ENCODE data around the gene OR52N4.
"Not testable (repeated sequence)": the region's sequence is repeated elsewhere in the genome, so short reads cannot be mapped to it uniquely, and the experiment has no call there.

The OR52N4 gene

DNA sequence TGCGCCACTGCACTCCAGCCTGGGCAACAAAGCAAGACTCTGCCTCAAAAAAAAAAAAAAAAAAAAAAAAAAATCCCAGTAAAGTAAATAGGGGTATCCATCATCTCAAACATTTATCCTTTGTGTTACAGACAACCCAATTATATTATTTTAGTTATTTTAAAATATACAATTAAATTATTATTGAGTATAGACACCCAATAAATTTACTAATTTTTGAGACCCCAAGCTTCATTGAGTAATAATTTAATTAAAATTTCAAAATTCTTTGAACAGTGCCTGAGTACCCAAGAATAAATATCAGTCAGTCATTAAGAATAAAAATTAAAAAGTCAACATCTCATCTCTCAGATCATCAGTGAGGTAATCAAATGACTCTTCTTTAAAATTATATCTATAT lies at the start of gene OR52N4:
OR52N4 (plus strand) TSS at position 301 of the 400 bp plus-strand sequence. CDS start 498 bp downstream, outside the sequence.
- no peaks in the 10 kb centered on the region for H3K4me1 ChIP-seq (ENCODE audit: control insufficient read depth in 1 of 2, insufficient read depth in 2 of 2, low read length in 2 of 2)
- no peak within 1 kb of the TSS for H3K9ac ChIP-seq (ENCODE audit: low read depth in 1 of 2, low read length in 2 of 2)
- no peaks in the 10 kb centered on the region for H3K27me3 ChIP-seq (ENCODE audit: control insufficient read depth in 1 of 2, insufficient read depth in 2 of 2, low read length in 2 of 2)
- H3K27ac ChIP-seq (ENCODE audit: low read depth, low read length) = no peak within 1 kb of the TSS
- no peaks in the 10 kb centered on the region for H3K9me3 ChIP-seq (ENCODE audit: control insufficient read depth in 1 of 2, low read length in 2 of 2)
- H3K36me3 ChIP-seq (ENCODE audit: control insufficient read depth in 1 of 2, insufficient read depth in 2 of 2, low read length in 2 of 2) = no peaks in the 10 kb centered on the region
- no peak within 1 kb of the TSS for H3K4me3 ChIP-seq (ENCODE audit: low read depth in 1 of 2, low read length in 2 of 2)

- H3K4me3 ChIP-seq (ENCODE audit: low read depth in 1 of 2, low read length in 2 of 2) = no peak overlapping the region
- H3K27me3 ChIP-seq (ENCODE audit: control insufficient read depth in 1 of 2, insufficient read depth in 2 of 2, low read length in 2 of 2) = no peaks in the 10 kb centered on the region
- H3K9ac ChIP-seq (ENCODE audit: low read depth in 1 of 2, low read length in 2 of 2) = no peak overlapping the region
- no peak overlapping the region for H3K27ac ChIP-seq (ENCODE audit: low read depth, low read length)
- peaks cover 2 to 14% of the 10 kb centered on the region in 2 donors for H3K36me3 ChIP-seq (ENCODE audit: control insufficient read depth in 1 of 2, insufficient read depth in 2 of 2, low read length in 2 of 2)
- no peaks in the 10 kb centered on the region for H3K4me1 ChIP-seq (ENCODE audit: control insufficient read depth in 1 of 2, insufficient read depth in 2 of 2, low read length in 2 of 2)
- H3K9me3 ChIP-seq (ENCODE audit: control insufficient read depth in 1 of 2, low read length in 2 of 2) = no peaks in the 10 kb centered on the region
These were observed 48.4 kb upstream of the OR52N4 start for GRCh38 chr11:5705688-5706087.

- Histone ChIP-seq H3K27me3 (ENCODE audit: control insufficient read depth in 1 of 2, insufficient read depth in 2 of 2, low read length in 2 of 2) (no peaks in the 10 kb centered on the region), H3K36me3 (ENCODE audit: control insufficient read depth in 1 of 2, insufficient read depth in 2 of 2, low read length in 2 of 2) (peaks cover 0 to 11% of the 10 kb centered on the region in 2 donors), H3K4me1 (ENCODE audit: control insufficient read depth in 1 of 2, insufficient read depth in 2 of 2, low read length in 2 of 2) (no peaks in the 10 kb centered on the region), H3K9ac (ENCODE audit: low read depth in 1 of 2, low read length in 2 of 2) (no peak overlapping the region), H3K9me3 (ENCODE audit: control insufficient read depth in 1 of 2, low read length in 2 of 2) (no peaks in the 10 kb centered on the region), H3K27ac (ENCODE audit: low read depth, low read length) (no peak overlapping the region), H3K4me3 (ENCODE audit: low read depth in 1 of 2, low read length in 2 of 2) (no peak overlapping the region)
These were observed 41.5 kb upstream of the OR52N4 start for GRCh38 chr11:5712507-5712906.

- Histone ChIP-seq H3K9ac (ENCODE audit: low read depth in 1 of 2, low read length in 2 of 2) (no peak overlapping the region), H3K27ac (ENCODE audit: low read depth, low read length) (no peak overlapping the region), H3K4me1 (ENCODE audit: control insufficient read depth in 1 of 2, insufficient read depth in 2 of 2, low read length in 2 of 2) (no peaks in the 10 kb centered on the region), H3K9me3 (ENCODE audit: control insufficient read depth in 1 of 2, low read length in 2 of 2) (no peaks in the 10 kb centered on the region), H3K27me3 (ENCODE audit: control insufficient read depth in 1 of 2, insufficient read depth in 2 of 2, low read length in 2 of 2) (no peaks in the 10 kb centered on the region), H3K36me3 (ENCODE audit: control insufficient read depth in 1 of 2, insufficient read depth in 2 of 2, low read length in 2 of 2) (peaks cover 0 to 8% of the 10 kb centered on the region in 2 donors), H3K4me3 (ENCODE audit: low read depth in 1 of 2, low read length in 2 of 2) (no peak overlapping the region)
These were observed 40.3 kb upstream of the OR52N4 start for GRCh38 chr11:5713695-5714094.

- not testable (repeated sequence) for H3K36me3 ChIP-seq (ENCODE audit: control insufficient read depth in 1 of 2, insufficient read depth in 2 of 2, low read length in 2 of 2); H3K9me3 ChIP-seq (ENCODE audit: control insufficient read depth in 1 of 2, low read length in 2 of 2); H3K9ac ChIP-seq (ENCODE audit: low read depth in 1 of 2, low read length in 2 of 2); H3K4me1 ChIP-seq (ENCODE audit: control insufficient read depth in 1 of 2, insufficient read depth in 2 of 2, low read length in 2 of 2); H3K4me3 ChIP-seq (ENCODE audit: low read depth in 1 of 2, low read length in 2 of 2); H3K27me3 ChIP-seq (ENCODE audit: control insufficient read depth in 1 of 2, insufficient read depth in 2 of 2, low read length in 2 of 2); H3K27ac ChIP-seq (ENCODE audit: low read depth, low read length)
These were observed 37.5 kb upstream of the OR52N4 start for GRCh38 chr11:5716518-5716917.

- Histone ChIP-seq H3K36me3 (ENCODE audit: control insufficient read depth in 1 of 2, insufficient read depth in 2 of 2, low read length in 2 of 2) (no peaks in the 10 kb centered on the region), H3K4me1 (ENCODE audit: control insufficient read depth in 1 of 2, insufficient read depth in 2 of 2, low read length in 2 of 2) (no peaks in the 10 kb centered on the region), H3K27me3 (ENCODE audit: control insufficient read depth in 1 of 2, insufficient read depth in 2 of 2, low read length in 2 of 2) (no peaks in the 10 kb centered on the region), H3K4me3 (ENCODE audit: low read depth in 1 of 2, low read length in 2 of 2) (no peak overlapping the region), H3K9ac (ENCODE audit: low read depth in 1 of 2, low read length in 2 of 2) (no peak overlapping the region), H3K27ac (ENCODE audit: low read depth, low read length) (no peak overlapping the region), H3K9me3 (ENCODE audit: control insufficient read depth in 1 of 2, low read length in 2 of 2) (no peaks in the 10 kb centered on the region)
These were observed 34.1 kb upstream of the OR52N4 start for GRCh38 chr11:5719703-5720495.

GRCh38 chr11:5722622-5723021 lies 31.4 kb upstream of the OR52N4 start:
- Histone ChIP-seq H3K4me1 (ENCODE audit: control insufficient read depth in 1 of 2, insufficient read depth in 2 of 2, low read length in 2 of 2) (no peaks in the 10 kb centered on the region), H3K9ac (ENCODE audit: low read depth in 1 of 2, low read length in 2 of 2) (no peak overlapping the region), H3K36me3 (ENCODE audit: control insufficient read depth in 1 of 2, insufficient read depth in 2 of 2, low read length in 2 of 2) (no peaks in the 10 kb centered on the region), H3K9me3 (ENCODE audit: control insufficient read depth in 1 of 2, low read length in 2 of 2) (no peaks in the 10 kb centered on the region), H3K27me3 (ENCODE audit: control insufficient read depth in 1 of 2, insufficient read depth in 2 of 2, low read length in 2 of 2) (peaks cover 0 to 3% of the 10 kb centered on the region in 2 donors), H3K27ac (ENCODE audit: low read depth, low read length) (no peak overlapping the region), H3K4me3 (ENCODE audit: low read depth in 1 of 2, low read length in 2 of 2) (no peak overlapping the region)

GRCh38 chr11:5726351-5726750 lies 27.7 kb upstream of the OR52N4 start:
- no peaks in the 10 kb centered on the region for H3K4me1 ChIP-seq (ENCODE audit: control insufficient read depth in 1 of 2, insufficient read depth in 2 of 2, low read length in 2 of 2)
- H3K27me3 ChIP-seq (ENCODE audit: control insufficient read depth in 1 of 2, insufficient read depth in 2 of 2, low read length in 2 of 2) = peaks cover 0 to 3% of the 10 kb centered on the region in 2 donors
- no peaks in the 10 kb centered on the region for H3K36me3 ChIP-seq (ENCODE audit: control insufficient read depth in 1 of 2, insufficient read depth in 2 of 2, low read length in 2 of 2)
- H3K9ac ChIP-seq (ENCODE audit: low read depth in 1 of 2, low read length in 2 of 2) = no peak overlapping the region
- H3K9me3 ChIP-seq (ENCODE audit: control insufficient read depth in 1 of 2, low read length in 2 of 2) = no peaks in the 10 kb centered on the region
- H3K4me3 ChIP-seq (ENCODE audit: low read depth in 1 of 2, low read length in 2 of 2) = no peak overlapping the region
- no peak overlapping the region for H3K27ac ChIP-seq (ENCODE audit: low read depth, low read length)

DNA sequence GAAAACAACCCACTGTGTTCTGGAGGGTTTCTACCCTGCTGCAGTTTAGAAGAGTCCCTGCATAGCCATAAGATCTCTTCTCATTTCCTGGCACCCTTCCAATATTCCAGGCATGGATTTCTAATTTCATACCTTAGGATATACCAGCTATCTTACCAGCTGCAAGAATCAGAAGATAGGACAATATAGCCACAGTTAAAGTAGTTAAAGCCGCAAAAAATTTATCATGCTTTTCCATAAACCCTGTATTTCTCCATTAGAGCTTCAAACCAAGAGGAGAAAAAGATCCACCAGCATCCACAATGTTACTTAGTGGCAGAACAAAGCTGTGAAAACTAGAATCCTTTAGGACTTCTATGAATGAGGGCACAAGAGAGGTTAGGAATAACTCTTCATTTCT lies 26.4 kb upstream of the OR52N4 start:
- Histone ChIP-seq H3K27me3 (ENCODE audit: control insufficient read depth in 1 of 2, insufficient read depth in 2 of 2, low read length in 2 of 2) (peaks cover 0 to 3% of the 10 kb centered on the region in 2 donors), H3K36me3 (ENCODE audit: control insufficient read depth in 1 of 2, insufficient read depth in 2 of 2, low read length in 2 of 2) (no peaks in the 10 kb centered on the region), H3K27ac (ENCODE audit: low read depth, low read length) (no peak overlapping the region), H3K9ac (ENCODE audit: low read depth in 1 of 2, low read length in 2 of 2) (no peak overlapping the region), H3K4me1 (ENCODE audit: control insufficient read depth in 1 of 2, insufficient read depth in 2 of 2, low read length in 2 of 2) (no peaks in the 10 kb centered on the region), H3K9me3 (ENCODE audit: control insufficient read depth in 1 of 2, low read length in 2 of 2) (no peaks in the 10 kb centered on the region), H3K4me3 (ENCODE audit: low read depth in 1 of 2, low read length in 2 of 2) (no peak overlapping the region)

GRCh38 chr11:5736396-5736795 lies 17.6 kb upstream of the OR52N4 start, which contains the start of gene OR56B1:
Gene OR56B1 (plus strand): TSS chr11:5736448. CDS start chr11:5736517, 69 bp downstream.
- Histone ChIP-seq H3K4me3 (ENCODE audit: low read depth in 1 of 2, low read length in 2 of 2) (no peak within 1 kb of the TSS), H3K36me3 (ENCODE audit: control insufficient read depth in 1 of 2, insufficient read depth in 2 of 2, low read length in 2 of 2) (no peaks in the 10 kb centered on the region), H3K27me3 (ENCODE audit: control insufficient read depth in 1 of 2, insufficient read depth in 2 of 2, low read length in 2 of 2) (no peaks in the 10 kb centered on the region)

More at GRCh38 chr11:5736396-5736795, 17.6 kb upstream of the OR52N4 start, which contains the start of gene OR56B1:
- Histone ChIP-seq H3K9me3 (ENCODE audit: control insufficient read depth in 1 of 2, low read length in 2 of 2) (no peaks in the 10 kb centered on the region), H3K4me1 (ENCODE audit: control insufficient read depth in 1 of 2, insufficient read depth in 2 of 2, low read length in 2 of 2) (no peaks in the 10 kb centered on the region), H3K9ac (ENCODE audit: low read depth in 1 of 2, low read length in 2 of 2) (no peak within 1 kb of the TSS), H3K27ac (ENCODE audit: low read depth, low read length) (no peak within 1 kb of the TSS)
